Measurements from ENCODE around the gene TMCC1.

- TF ChIP-seq FOXM1 (IDR thresholded peaks at IDR 0.05; ENCODE audit: borderline replicate concordance): no peak
- TF ChIP-seq BHLHE40 (IDR thresholded peaks at IDR 0.05; ENCODE audit: borderline replicate concordance): no peak
- TF ChIP-seq ZNF384 (IDR thresholded peaks at IDR 0.05): no peak
- TF ChIP-seq SUZ12 (IDR thresholded peaks at IDR 0.05): no peak
- no peak for TF ChIP-seq FOXK2 (IDR thresholded peaks at IDR 0.05)
- TF ChIP-seq HDGF (IDR thresholded peaks at IDR 0.05; ENCODE audit: borderline replicate concordance): no peak
- TF ChIP-seq NFRKB (IDR thresholded peaks at IDR 0.05): no peak
- no peak for TF ChIP-seq ARNT (IDR thresholded peaks at IDR 0.05)
- no peak for TF ChIP-seq PKNOX1 (IDR thresholded peaks at IDR 0.05)
Observed at GRCh38 chr3:129845956-129846355, 47.6 kb downstream of the TMCC1 start.
